PC-9 (cell line): ENCODE measurements around the gene PLEKHA6.

Experiments
- EZH2 ChIP-seq: fragments of 200-600 bp; sonication (generic); IDR thresholded peaks from 2 replicates; pipeline ENCODE4 v1.8.0; 2017; ENCODE audit warnings: antibody characterized with exemption, low read depth
- TF ChIP-seq, protein P1 (sequence below): fragments of 200-600 bp; sonication (generic); conservative IDR thresholded peaks from 2 replicates; pipeline ENCODE4 v1.6.1; 2017; ENCODE audit warnings: mixed run types, antibody characterized with exemption, mild to moderate bottlenecking, moderate library complexity

GRCh38 chr1:204349602-204350001 lies 10.1 kb downstream of the PLEKHA6 start:
- no peak for TF ChIP-seq EZH2
- TF ChIP-seq, protein P1, sequence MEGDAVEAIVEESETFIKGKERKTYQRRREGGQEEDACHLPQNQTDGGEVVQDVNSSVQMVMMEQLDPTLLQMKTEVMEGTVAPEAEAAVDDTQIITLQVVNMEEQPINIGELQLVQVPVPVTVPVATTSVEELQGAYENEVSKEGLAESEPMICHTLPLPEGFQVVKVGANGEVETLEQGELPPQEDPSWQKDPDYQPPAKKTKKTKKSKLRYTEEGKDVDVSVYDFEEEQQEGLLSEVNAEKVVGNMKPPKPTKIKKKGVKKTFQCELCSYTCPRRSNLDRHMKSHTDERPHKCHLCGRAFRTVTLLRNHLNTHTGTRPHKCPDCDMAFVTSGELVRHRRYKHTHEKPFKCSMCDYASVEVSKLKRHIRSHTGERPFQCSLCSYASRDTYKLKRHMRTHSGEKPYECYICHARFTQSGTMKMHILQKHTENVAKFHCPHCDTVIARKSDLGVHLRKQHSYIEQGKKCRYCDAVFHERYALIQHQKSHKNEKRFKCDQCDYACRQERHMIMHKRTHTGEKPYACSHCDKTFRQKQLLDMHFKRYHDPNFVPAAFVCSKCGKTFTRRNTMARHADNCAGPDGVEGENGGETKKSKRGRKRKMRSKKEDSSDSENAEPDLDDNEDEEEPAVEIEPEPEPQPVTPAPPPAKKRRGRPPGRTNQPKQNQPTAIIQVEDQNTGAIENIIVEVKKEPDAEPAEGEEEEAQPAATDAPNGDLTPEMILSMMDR: no peak
